Memory B cell (primary cell): ENCODE data around the gene SMIM41.
A peak's percentile ranks its signal among the peaks of the same experiment; 100 is the strongest.

Experiments used
- ATAC-seq: fragments of 150-1000 bp; cut with Tn5 transposase; 2 replicates; pipeline ENCODE4 v1.10.0; 2021; ENCODE audit warnings: low read depth, mild to moderate bottlenecking, moderate library complexity
- DNase-seq, 2 donors: peaks; one replicate each; pipeline ENCODE4 v3.0.0; 2022; ENCODE audit warnings: low spot score in 2 of 2
- H3K27ac Mint-ChIP-seq: one replicate; pipeline ENCODE4 v1.8.0; 2022; ENCODE audit warnings: mild to moderate bottlenecking, moderate library complexity, mixed read lengths
- H3K27me3 Mint-ChIP-seq: one replicate; pipeline ENCODE4 v1.8.0; 2022; ENCODE audit warnings: mixed read lengths
- H3K36me3 Mint-ChIP-seq: one replicate; pipeline ENCODE4 v1.8.0; 2022; ENCODE audit warnings: mild to moderate bottlenecking, mixed read lengths
- H3K4me1 Mint-ChIP-seq: one replicate; pipeline ENCODE4 v1.8.0; 2022; ENCODE audit warnings: mixed read lengths
- H3K4me3 Mint-ChIP-seq: one replicate; pipeline ENCODE4 v1.8.0; 2022; ENCODE audit warnings: mild to moderate bottlenecking, moderate library complexity, mixed read lengths
- H3K9me3 Mint-ChIP-seq: one replicate; pipeline ENCODE4 v1.8.0; 2022; ENCODE audit warnings: mixed read lengths

The SMIM41 gene

GRCh38 chr12:52055731-52056711 is 23.5 kb upstream of the SMIM41 start:
- no peak overlapping the region for H3K27ac Mint-ChIP-seq
- no peak overlapping the region for H3K4me3 Mint-ChIP-seq
- no peaks in the 10 kb centered on the region for H3K9me3 Mint-ChIP-seq
- H3K27me3 Mint-ChIP-seq, result no peaks in the 10 kb centered on the region
- peaks cover 16% of the 10 kb centered on the region for H3K4me1 Mint-ChIP-seq
- DNase-seq (no peak), ATAC-seq (no peak)
- H3K36me3 Mint-ChIP-seq, result peaks cover 4% of the 10 kb centered on the region

DNA sequence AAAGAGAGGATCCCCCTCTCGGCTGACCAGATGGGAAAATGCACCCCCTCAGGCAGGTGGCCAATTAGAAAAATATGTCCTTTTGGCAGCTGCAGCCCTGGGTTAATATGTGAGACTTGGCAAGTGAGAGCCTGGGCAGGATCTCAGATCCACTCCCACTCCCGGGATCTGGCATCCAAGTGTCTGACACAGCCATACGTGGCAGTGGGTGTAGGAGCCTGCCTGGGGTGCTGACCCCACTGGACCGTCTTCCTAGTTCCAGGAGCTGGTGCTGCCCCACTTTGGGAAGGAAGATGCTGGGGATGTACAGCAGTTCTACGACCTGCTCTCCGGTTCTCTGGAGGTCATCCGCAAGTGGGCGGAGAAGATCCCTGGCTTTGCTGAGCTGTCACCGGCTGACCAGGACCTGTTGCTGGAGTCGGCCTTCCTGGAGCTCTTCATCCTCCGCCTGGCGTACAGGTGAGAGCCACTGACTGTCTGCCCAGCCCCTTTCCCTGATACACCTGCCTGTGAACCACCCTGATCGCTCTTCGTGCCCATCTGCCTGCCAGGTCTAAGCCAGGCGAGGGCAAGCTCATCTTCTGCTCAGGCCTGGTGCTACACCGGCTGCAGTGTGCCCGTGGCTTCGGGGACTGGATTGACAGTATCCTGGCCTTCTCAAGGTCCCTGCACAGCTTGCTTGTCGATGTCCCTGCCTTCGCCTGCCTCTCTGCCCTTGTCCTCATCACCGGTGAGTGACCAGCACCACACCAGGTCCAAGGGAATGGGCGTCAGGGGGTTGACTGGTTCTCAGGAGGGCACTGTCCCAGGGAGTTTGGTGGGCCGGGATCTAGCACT is 22.5 kb upstream of the SMIM41 start:
- no peak overlapping the region for H3K4me3 Mint-ChIP-seq
- no peaks in the 10 kb centered on the region for H3K9me3 Mint-ChIP-seq
- H3K27me3 Mint-ChIP-seq, result no peaks in the 10 kb centered on the region
- peaks cover 4% of the 10 kb centered on the region for H3K36me3 Mint-ChIP-seq
- ATAC-seq (no peak), DNase-seq (no peak)
- peaks cover 9% of the 10 kb centered on the region for H3K4me1 Mint-ChIP-seq
- H3K27ac Mint-ChIP-seq, result no peak overlapping the region

- Mint-ChIP-seq H3K9me3 (no peaks in the 10 kb centered on the region), H3K27me3 (no peaks in the 10 kb centered on the region), H3K4me3 (no peak overlapping the region), H3K36me3 (peaks cover 4% of the 10 kb centered on the region), H3K4me1 (no peaks in the 10 kb centered on the region), H3K27ac (no peak overlapping the region)
- DNase-seq (no peak), ATAC-seq (no peak)
Measured at GRCh38 chr12:52057638-52058576, 21.6 kb upstream of the SMIM41 start.

- no peaks in the 10 kb centered on the region for H3K27me3 Mint-ChIP-seq
Measured at GRCh38 chr12:52058631-52059361, 20.7 kb upstream of the SMIM41 start.

GRCh38 chr12:52059582-52060497 is 19.7 kb upstream of the SMIM41 start:
- H3K27ac Mint-ChIP-seq, result no peak overlapping the region
- peak; percentile 21 for ATAC-seq

More at GRCh38 chr12:52058631-52059361, 20.7 kb upstream of the SMIM41 start:
- Mint-ChIP-seq H3K27ac (no peak overlapping the region), H3K4me3 (no peak overlapping the region), H3K36me3 (peaks cover 4% of the 10 kb centered on the region), H3K9me3 (no peaks in the 10 kb centered on the region), H3K4me1 (no peaks in the 10 kb centered on the region)
- DNase-seq, result no peak
- no peak for ATAC-seq

DNA sequence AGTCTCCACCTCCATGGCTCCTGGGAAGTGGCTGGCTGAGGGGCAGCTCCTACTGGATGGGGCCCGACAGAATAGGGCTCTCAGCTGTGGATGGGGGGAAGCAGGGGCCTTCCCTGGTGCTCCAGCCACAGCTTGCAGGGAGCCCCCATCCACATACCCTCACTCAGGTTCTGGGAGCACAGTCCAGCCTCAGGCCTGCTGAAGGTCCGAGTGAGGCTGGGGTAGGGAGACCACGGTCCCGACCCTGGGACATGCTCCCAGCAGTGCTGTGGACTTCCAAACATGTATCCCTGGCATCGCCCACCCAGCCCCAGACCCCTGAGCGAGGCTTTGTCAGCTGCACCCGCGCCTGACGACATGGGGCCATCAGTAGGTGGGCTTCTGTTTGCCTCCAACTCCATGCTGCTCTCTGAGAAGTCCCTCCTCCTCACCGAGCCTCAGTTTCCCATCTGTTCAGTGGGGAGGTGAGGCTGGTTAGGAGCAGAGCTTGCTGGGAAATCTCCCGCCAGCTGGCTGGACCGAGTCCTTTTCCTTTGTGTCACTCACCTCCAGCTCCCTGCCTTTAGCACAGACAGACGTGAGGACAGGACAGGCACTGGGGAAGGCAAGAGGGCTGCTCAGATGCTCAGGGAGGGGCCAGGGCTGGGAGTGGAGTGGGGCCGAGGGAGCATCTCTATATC is 18.9 kb upstream of the SMIM41 start:
- Mint-ChIP-seq H3K9me3 (no peaks in the 10 kb centered on the region), H3K4me1 (no peaks in the 10 kb centered on the region), H3K27me3 (peaks cover 1% of the 10 kb centered on the region), H3K27ac (no peak overlapping the region), H3K4me3 (no peak overlapping the region), H3K36me3 (peaks cover 4% of the 10 kb centered on the region)
- ATAC-seq (no peak), DNase-seq (no peak)

More at GRCh38 chr12:52059582-52060497, 19.7 kb upstream of the SMIM41 start:
- Mint-ChIP-seq H3K36me3 (peaks cover 4% of the 10 kb centered on the region), H3K4me3 (no peak overlapping the region), H3K4me1 (no peaks in the 10 kb centered on the region), H3K9me3 (no peaks in the 10 kb centered on the region), H3K27me3 (peaks cover 1% of the 10 kb centered on the region)
- DNase-seq, result no peak

DNA sequence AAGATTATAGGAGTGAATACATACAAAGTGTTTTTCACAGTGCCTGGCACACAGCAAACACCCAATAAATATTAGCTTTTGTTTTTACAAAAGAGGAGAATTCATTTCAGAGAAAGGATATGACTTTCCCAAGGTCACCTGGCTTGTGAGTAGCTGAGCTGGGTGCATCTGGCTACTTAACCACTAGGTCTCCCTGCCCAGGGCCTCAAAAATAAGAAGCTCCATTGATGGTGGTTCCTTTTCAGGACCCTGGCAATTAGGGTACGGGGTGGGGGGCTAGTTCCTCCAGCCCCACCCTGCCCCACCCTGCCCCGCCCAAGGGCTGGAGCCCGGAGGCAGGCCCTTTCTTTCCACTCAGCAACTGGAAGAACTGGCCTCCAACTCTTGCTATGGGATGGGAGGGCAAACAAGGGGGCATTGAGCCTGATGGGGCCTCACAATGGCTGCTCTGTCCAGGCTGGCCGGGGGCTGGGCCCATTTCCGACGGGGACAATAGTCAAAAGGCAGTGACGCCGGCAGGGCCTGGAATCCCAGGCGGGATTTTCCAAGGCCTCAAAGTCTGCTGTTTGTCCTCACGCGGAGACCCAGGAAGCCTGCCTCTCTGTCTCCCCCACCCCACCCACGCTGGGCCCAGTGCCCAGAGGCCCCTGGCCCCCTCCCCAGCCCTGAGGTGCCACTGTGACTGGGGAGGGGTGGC is 17.9 kb upstream of the SMIM41 start:
- Mint-ChIP-seq H3K9me3 (no peaks in the 10 kb centered on the region), H3K36me3 (peaks cover 2% of the 10 kb centered on the region), H3K27ac (no peak overlapping the region), H3K27me3 (peaks cover 4% of the 10 kb centered on the region), H3K4me3 (no peak overlapping the region), H3K4me1 (no peaks in the 10 kb centered on the region)
- DNase-seq (no peak), ATAC-seq (no peak)

DNA sequence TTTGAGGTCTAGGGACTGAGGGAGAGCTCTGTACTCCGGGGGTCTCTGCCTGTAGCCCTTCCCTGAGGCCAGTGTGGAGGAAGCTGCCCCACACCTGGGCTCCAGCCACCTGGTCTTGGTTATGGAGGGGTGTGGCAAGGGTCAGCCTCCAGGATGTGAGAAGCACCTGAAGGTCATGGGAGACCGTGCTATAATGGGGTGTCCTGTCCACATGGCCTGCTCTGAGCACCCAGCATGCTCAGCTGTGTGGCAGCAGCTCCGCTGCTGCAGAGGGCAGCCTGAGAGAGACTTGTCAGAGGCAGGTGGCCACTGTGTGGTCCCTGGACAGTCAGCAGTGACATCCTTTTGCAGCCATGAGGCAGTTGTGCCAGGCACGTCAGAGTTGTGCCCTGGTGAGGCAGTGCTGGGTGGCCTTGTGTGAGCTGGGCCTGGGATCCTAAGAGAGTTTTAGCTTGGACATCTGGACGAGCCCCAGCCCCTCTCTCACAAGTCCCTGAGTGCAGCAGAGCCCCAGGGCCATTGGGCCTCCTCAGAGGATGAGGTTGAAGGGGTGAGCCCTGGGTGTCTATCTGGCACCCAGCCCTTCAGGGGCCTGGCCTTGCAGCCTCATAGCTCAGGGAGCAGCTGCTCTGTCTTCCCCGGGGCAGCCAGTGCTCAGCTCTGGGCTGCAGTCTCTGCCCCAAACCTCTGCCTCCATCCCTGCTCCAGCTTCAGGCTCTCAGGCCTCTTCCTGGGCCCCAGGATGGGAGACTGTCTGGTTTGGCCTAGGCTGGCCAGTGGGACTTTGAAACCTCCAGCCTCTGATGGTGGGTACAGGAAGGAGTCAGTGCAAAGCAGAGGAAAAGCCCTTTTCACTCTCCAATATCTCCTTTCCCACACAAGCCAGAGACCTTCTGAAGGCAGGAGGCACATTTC is 17.1 kb upstream of the SMIM41 start:
- Mint-ChIP-seq H3K27ac (no peak overlapping the region), H3K36me3 (no peaks in the 10 kb centered on the region), H3K9me3 (no peaks in the 10 kb centered on the region), H3K4me1 (no peaks in the 10 kb centered on the region), H3K27me3 (peaks cover 4% of the 10 kb centered on the region), H3K4me3 (no peak overlapping the region)
- ATAC-seq (no peak), DNase-seq (no peak)

- Mint-ChIP-seq H3K4me3 (no peak overlapping the region), H3K9me3 (no peaks in the 10 kb centered on the region), H3K36me3 (no peaks in the 10 kb centered on the region), H3K27me3 (peaks cover 4% of the 10 kb centered on the region), H3K4me1 (no peaks in the 10 kb centered on the region), H3K27ac (no peak overlapping the region)
- DNase-seq (no peak), ATAC-seq (no peak)
Measured at GRCh38 chr12:52063082-52063924, 16.2 kb upstream of the SMIM41 start.

- H3K27me3 Mint-ChIP-seq, result peaks cover 4% of the 10 kb centered on the region
- DNase-seq, result no peak
- H3K4me3 Mint-ChIP-seq, result no peak overlapping the region
Measured at GRCh38 chr12:52063981-52064649, 15.4 kb upstream of the SMIM41 start.

More at GRCh38 chr12:52063981-52064649, 15.4 kb upstream of the SMIM41 start:
- Mint-ChIP-seq H3K27ac (no peak overlapping the region), H3K4me1 (no peaks in the 10 kb centered on the region), H3K36me3 (no peaks in the 10 kb centered on the region), H3K9me3 (no peaks in the 10 kb centered on the region)
- no peak for ATAC-seq
